Keratinocyte (primary cell): ENCODE results near the gene STRIP1. TPM values are rescaled to one million over a fixed set of nuclear protein-coding genes. Genes with fewer than 3 reads are reported as not detected.

Source experiments
- DNase-seq: peaks from one replicate; pipeline ENCODE4 v3.0.0-alpha.2; 2011; ENCODE audit warnings: low read depth, missing footprints, low spot score
- FAIRE-seq: peaks from 2 replicates; lab custom pipeline; 2011; peaks lifted over from hg19 to GRCh38; lab: Jason Lieb, UNC
- H2AFZ ChIP-seq: 2 replicates; pipeline ENCODE4 v1.6.0; 2012; ENCODE audit warnings: low read length, control low read depth, inconsistent platforms; ENCODE audit not compliant: control insufficient read depth
- H3K27ac ChIP-seq: 2 replicates; pipeline ENCODE4 v1.5.1; 2011; ENCODE audit warnings: low read length; ENCODE audit not compliant: control insufficient read depth, insufficient read depth
- H3K27me3 ChIP-seq: 3 replicates; pipeline ENCODE4 v1.6.0; 2011; ENCODE audit warnings: low read length; ENCODE audit not compliant: control insufficient read depth, insufficient read depth; ENCODE audit errors: extremely low read depth
- H3K36me3 ChIP-seq, 2 experiments: 2 replicates in 1 of 2; 3 replicates in 1 of 2; pipeline ENCODE4 v1.5.1; 2011; ENCODE audit warnings: low read length in 2 of 2, mild to moderate bottlenecking in 1 of 2; ENCODE audit not compliant: control insufficient read depth in 2 of 2, insufficient read depth in 2 of 2; ENCODE audit errors: extremely low read depth in 1 of 2
- H3K4me1 ChIP-seq: 3 replicates; pipeline ENCODE4 v1.5.1; 2011; ENCODE audit warnings: low read length; ENCODE audit not compliant: control insufficient read depth, insufficient read depth; ENCODE audit errors: extremely low read depth
- H3K4me2 ChIP-seq: 3 replicates; pipeline ENCODE4 v1.6.0; 2011; ENCODE audit warnings: low read depth, low read length; ENCODE audit not compliant: control insufficient read depth, insufficient read depth; ENCODE audit errors: extremely low read depth
- H3K4me3 ChIP-seq, 3 experiments: fragments of 200-600 bp in 1 of 3; sonication (generic) in 1 of 3; 2 replicates in 2 of 3; 3 replicates in 1 of 3; pipeline ENCODE4 v1.5.1; 2011 to 2016; ENCODE audit warnings: low read length in 3 of 3, mild to moderate bottlenecking in 3 of 3, control low read depth in 2 of 3, inconsistent platforms in 1 of 3, low read depth in 1 of 3, mixed read lengths in 1 of 3, mixed run types in 1 of 3, moderate library complexity in 1 of 3; ENCODE audit not compliant: control insufficient read depth in 2 of 3, insufficient read depth in 2 of 3; ENCODE audit errors: extremely low read depth in 1 of 3
- H3K79me2 ChIP-seq: 2 replicates; pipeline ENCODE4 v1.6.0; 2012; ENCODE audit warnings: low read length; ENCODE audit not compliant: control insufficient read depth, insufficient read depth
- H3K9ac ChIP-seq: 3 replicates; pipeline ENCODE4 v1.6.0; 2011; ENCODE audit warnings: low read length; ENCODE audit not compliant: control insufficient read depth, insufficient read depth; ENCODE audit errors: extremely low read depth
- H3K9me1 ChIP-seq: 3 replicates; pipeline ENCODE4 v1.6.0; 2011; ENCODE audit warnings: low read length; ENCODE audit not compliant: control insufficient read depth, insufficient read depth; ENCODE audit errors: extremely low read depth
- H3K9me3 ChIP-seq: 2 replicates; pipeline ENCODE4 v1.5.1; 2012; ENCODE audit warnings: low read depth, low read length; ENCODE audit not compliant: control insufficient read depth
- H4K20me1 ChIP-seq: 3 replicates; pipeline ENCODE4 v1.6.0; 2011; ENCODE audit warnings: low read length; ENCODE audit not compliant: control insufficient read depth, insufficient read depth; ENCODE audit errors: extremely low read depth
- CTCF ChIP-seq, 3 experiments: IDR thresholded peaks in 1 of 3; conservative IDR thresholded peaks in 1 of 3; optimal IDR thresholded peaks in 1 of 3; 2 replicates in 2 of 3; 3 replicates in 1 of 3; pipeline versions ENCODE3 to v1.5.1; 2011; ENCODE audit warnings: low read length in 3 of 3, mild to moderate bottlenecking in 3 of 3, moderate library complexity in 2 of 3, control low read depth in 1 of 3, inconsistent platforms in 1 of 3; ENCODE audit not compliant: insufficient read depth in 2 of 3; ENCODE audit errors: extremely low read depth in 1 of 3
- EZH2 ChIP-seq: IDR thresholded peaks from one replicate; pipeline ENCODE4 v1.6.1; 2012; ENCODE audit warnings: inconsistent platforms, mild to moderate bottlenecking, low read length, moderate library complexity
- dilution Hi-C: fragments of 300-500 bp; cut with MboI; formaldehyde crosslinking; loops from one replicate; pipeline ENCODE4 v1.7.0; 2020; ENCODE audit warnings: low sequenced_read_pairs; ENCODE audit not compliant: extremely low pct_ligation_motif_present
- polyA minus RNA-seq, 3 experiments: library from RNA; depleted of rRNA, polyadenylated mRNA; stranded (reverse); fragments of >200 nt; gene quantifications; 1 replicate in 1 of 3; 2 replicates in 1 of 3; 3 replicates in 1 of 3; pipeline ENCODE4 v1.2.3, GENCODE V29; 2011
- polyA plus RNA-seq, 5 experiments: library from polyadenylated mRNA; depleted of rRNA in 3 of 5; stranded (reverse) in 3 of 5; stranded (forward) in 1 of 5; unstranded in 1 of 5; fragments of >200 nt; gene quantifications; 1 replicate in 1 of 5; 2 replicates in 3 of 5; 3 replicates in 1 of 5; pipeline versions ENCODE4 v1.2.1 to v1.2.3, GENCODE V29; 2011 to 2012; ENCODE audit warnings: missing spikeins in 2 of 5, low read depth in 1 of 5, low replicate concordance in 1 of 5

Gene STRIP1
- polyA plus RNA-seq (24.6 to 31.8 TPM (median 28.9 TPM) in 3 replicates), polyA minus RNA-seq (35.9 to 39.9 TPM (median 38.2 TPM) in 3 replicates)
- 44.3 TPM for polyA plus RNA-seq (2011; ENCODE audit: low read depth)
- polyA plus RNA-seq (2011; cell fraction: cytosol; rRNA removed), result 21.7 and 22.0 TPM in 2 replicates
- polyA plus RNA-seq (2011; cell fraction: nucleus; rRNA removed), result 69.0 and 72.7 TPM in 2 replicates
- 20.3 and 21.5 TPM in 2 replicates for polyA plus RNA-seq (2012; ENCODE audit: low replicate concordance)
- polyA minus RNA-seq (2011; cell fraction: cytosol; rRNA and poly(A)+ RNA removed), result 17.8 TPM
- 39.6 and 53.4 TPM in 2 replicates for polyA minus RNA-seq (2011; cell fraction: nucleus; rRNA and poly(A)+ RNA removed)

GRCh38 chr1:110034451-110035235 is at the start of gene STRIP1:
Gene STRIP1 (plus strand): TSS chr1:110034624. CDS start chr1:110034638, 14 bp downstream.
- dilution Hi-C loops, result no loop called here
- Histone ChIP-seq H3K36me3 (peaks cover 14 to 29% of the 10 kb centered on the region in 2 experiments), H3K27me3 (no peaks in the 10 kb centered on the region), H3K79me2 (peaks cover 30% of the 10 kb centered on the region), H2AFZ (peak within 1 kb of the TSS; percentile 98), H3K4me3 (peak within 1 kb of the TSS; percentile 85 to 93 (median 89)), H3K4me1 (peaks cover 15% of the 10 kb centered on the region), H4K20me1 (no peaks in the 10 kb centered on the region), H3K9me3 (no peaks in the 10 kb centered on the region), H3K9me1 (no peaks in the 10 kb centered on the region), H3K27ac (peak within 1 kb of the TSS; percentile 85), H3K9ac (peak within 1 kb of the TSS; percentile 96), H3K4me2 (peak within 1 kb of the TSS; percentile 96)
- FAIRE-seq (peak; percentile 56), DNase-seq (no peak)
- TF ChIP-seq EZH2 (no peak), CTCF (optimal IDR thresholded peaks at IDR 0.05 in 1 of 3, IDR thresholded peaks at IDR 0.05 in 1 of 3, conservative IDR thresholded peaks at IDR 0.05 in 1 of 3; ENCODE audit: extremely low read depth in 1 of 3, insufficient read depth in 2 of 3, low read length in 3 of 3) (no peak)

GRCh38 chr1:109985247-109986053 is 49.0 kb upstream of the STRIP1 start:
- dilution Hi-C loops, result no loop called here
- Histone ChIP-seq H4K20me1 (peaks cover 2% of the 10 kb centered on the region), H2AFZ (peak overlapping the region; percentile 61), H3K27me3 (no peaks in the 10 kb centered on the region), H3K9me3 (no peaks in the 10 kb centered on the region), H3K4me2 (peak overlapping the region; percentile 96), H3K36me3 (no peaks in the 10 kb centered on the region), H3K27ac (peak overlapping the region; percentile 79), H3K9me1 (no peaks in the 10 kb centered on the region), H3K9ac (peak overlapping the region; percentile 93), H3K4me1 (peaks cover 39% of the 10 kb centered on the region), H3K79me2 (peaks cover 39% of the 10 kb centered on the region), H3K4me3 (peak overlapping the region; percentile 84 to 93 (median 90))
- FAIRE-seq (no peak), DNase-seq (no peak)
- TF ChIP-seq CTCF (optimal IDR thresholded peaks at IDR 0.05 in 1 of 3, IDR thresholded peaks at IDR 0.05 in 1 of 3, conservative IDR thresholded peaks at IDR 0.05 in 1 of 3; ENCODE audit: extremely low read depth in 1 of 3, insufficient read depth in 2 of 3, low read length in 3 of 3), result no peak
- no peak for TF ChIP-seq EZH2
